HG03025 (cell line): ENCODE measurements around the gene IL22RA1.

Source experiments
- ATAC-seq: cut with Tn5 transposase; IDR thresholded peaks from one replicate; pipeline ENCODE4 v1.9.1; 2021; ENCODE audit warnings: mild to moderate bottlenecking, moderate library complexity; ENCODE audit not compliant: unreplicated experiment, low FRiP score

Gene IL22RA1

GRCh38 chr1:24167008-24167407 lies 24.1 kb upstream of the IL22RA1 start:
- no peak for ATAC-seq

- ATAC-seq = no peak
Measured at GRCh38 chr1:24165500-24165899, 22.6 kb upstream of the IL22RA1 start.

- ATAC-seq = no peak
Measured at GRCh38 chr1:24164004-24164403, 21.1 kb upstream of the IL22RA1 start.

GRCh38 chr1:24162201-24162600 lies 19.3 kb upstream of the IL22RA1 start:
- no peak for ATAC-seq

GRCh38 chr1:24161270-24161669 lies 18.3 kb upstream of the IL22RA1 start:
- no peak for ATAC-seq

GRCh38 chr1:24159366-24159765 lies 16.4 kb upstream of the IL22RA1 start:
- no peak for ATAC-seq

- ATAC-seq = no peak
Measured at GRCh38 chr1:24157918-24158481, 15.1 kb upstream of the IL22RA1 start.

GRCh38 chr1:24156542-24157260 lies 13.8 kb upstream of the IL22RA1 start:
- ATAC-seq = no peak

- no peak for ATAC-seq
Measured at GRCh38 chr1:24155011-24155782, 12.3 kb upstream of the IL22RA1 start.

- ATAC-seq = no peak
Measured at GRCh38 chr1:24154215-24154614, 11.3 kb upstream of the IL22RA1 start.

GRCh38 chr1:24152631-24153494 lies 9.9 kb upstream of the IL22RA1 start:
- no peak for ATAC-seq

- ATAC-seq = no peak
Measured at GRCh38 chr1:24151175-24151533, 8.2 kb upstream of the IL22RA1 start.

GRCh38 chr1:24150234-24151174 lies 7.6 kb upstream of the IL22RA1 start:
- no peak for ATAC-seq

- ATAC-seq = no peak
Measured at GRCh38 chr1:24149866-24150233, 6.9 kb upstream of the IL22RA1 start.

GRCh38 chr1:24147816-24148215 lies 4.9 kb upstream of the IL22RA1 start:
- no peak for ATAC-seq

- no peak for ATAC-seq
Measured at GRCh38 chr1:24147194-24147593, 4.3 kb upstream of the IL22RA1 start.

- no peak for ATAC-seq
Measured at GRCh38 chr1:24141311-24141997, 1.5 kb downstream of the IL22RA1 start.

- ATAC-seq = no peak
Measured at GRCh38 chr1:24140741-24141181, 2.2 kb downstream of the IL22RA1 start.

- no peak for ATAC-seq
Measured at GRCh38 chr1:24139841-24140425, 3.0 kb downstream of the IL22RA1 start.
